ENCODE data around the gene FOCAD. TPM values are rescaled to one million over a fixed set of nuclear protein-coding genes. Genes with fewer than 3 reads are reported as not detected.

FOCAD gene
- polyA plus RNA-seq, 10 donors = 14.8 to 21.1 (median 17.6) TPM

GRCh38 chr9:21002040-21002439 is 318.0 kb downstream of the FOCAD start:
- no peak for DNase-seq

- peak in 1 of 3 donors; percentile 14 for DNase-seq
These were observed 331.2 kb downstream of the FOCAD start for GRCh38 chr9:21015129-21015815.

GRCh38 chr9:21015995-21016394 is 331.9 kb downstream of the FOCAD start:
- DNase-seq = no peak

- peak in 1 of 3 donors; percentile 36 for DNase-seq
These were observed 332.8 kb downstream of the FOCAD start for GRCh38 chr9:21016701-21017491.

GRCh38 chr9:21018177-21018576 is 334.1 kb downstream of the FOCAD start:
- DNase-seq = no peak

GRCh38 chr9:21023861-21024260 is 339.8 kb downstream of the FOCAD start:
- DNase-seq = no peak

- DNase-seq = peak in 1 of 3 donors; percentile 10
These were observed 343.2 kb downstream of the FOCAD start for GRCh38 chr9:21027295-21027694.

GRCh38 chr9:21028466-21028865 is 344.4 kb downstream of the FOCAD start:
- peak in 2 of 3 donors; percentile 8 to 15 for DNase-seq

- DNase-seq = no peak
These were observed 345.6 kb downstream of the FOCAD start for GRCh38 chr9:21029661-21030060.

- peak in 2 of 3 donors; percentile 11 to 43 for DNase-seq
These were observed 346.5 kb downstream of the FOCAD start for GRCh38 chr9:21030389-21031035.

GRCh38 chr9:21031091-21031807 is 347.2 kb downstream of the FOCAD start, which contains the start of gene HACD4:
Gene HACD4, minus strand, starts transcription at chr9:21031640. Its CDS starts 50 bp downstream, at chr9:21031590.
- peak; percentile 41 to 74 (median 45) for DNase-seq

- no peak for DNase-seq
These were observed 347.7 kb downstream of the FOCAD start for GRCh38 chr9:21031808-21032183.

GRCh38 chr9:21037278-21037677 is 353.2 kb downstream of the FOCAD start:
- no peak for DNase-seq

- no peak for DNase-seq
These were observed 355.2 kb downstream of the FOCAD start for GRCh38 chr9:21039302-21039701.

GRCh38 chr9:21042466-21042865 is 358.4 kb downstream of the FOCAD start:
- no peak for DNase-seq

- DNase-seq = no peak
These were observed 359.8 kb downstream of the FOCAD start for GRCh38 chr9:21043841-21044240.

Other genes with a start within 250 kb of the FOCAD start
- gene MLLT3, start 61.8 kb upstream of the FOCAD start, polyA plus RNA-seq (ENCODE audit: insufficient read length in 10 of 10) = 10 to 100 TPM; 37.1 to 99.6 (median 54.4) TPM